SH-SY5Y (cell line): Measurements from ENCODE around the gene UBE3A.

Source experiments
- GATA2 ChIP-seq: IDR thresholded peaks from 2 replicates; pipeline ENCODE4 v1.6.1; 2011; ENCODE audit warnings: mild to moderate bottlenecking, low read depth, low read length
- GATA3 ChIP-seq: IDR thresholded peaks from 2 replicates; pipeline ENCODE4 v1.6.1; 2011; ENCODE audit warnings: low read depth, mild to moderate bottlenecking, low read length, moderate library complexity

GRCh38 chr15:25441111-25441510 lies 2.3 kb upstream of the UBE3A start:
- TF ChIP-seq GATA2, result no peak
- no peak for TF ChIP-seq GATA3
